K562 (cell line): ENCODE results near the gene DLAT. TPM values are rescaled to one million over a fixed set of nuclear protein-coding genes. Genes with fewer than 3 reads are reported as not detected.

Experiments used
- ARID3B ChIP-seq: fragments of 250-450 bp; sonication (Bioruptor Pico); IDR thresholded peaks from 2 replicates; pipeline ENCODE4 v1.4.0; 2020; ENCODE audit warnings: borderline replicate concordance
- ASH1L ChIP-seq: fragments of 450-650 bp; IDR thresholded peaks from 2 replicates; pipeline ENCODE4 v1.6.1; 2018; ENCODE audit warnings: borderline replicate concordance, mild to moderate bottlenecking, low read depth; ENCODE audit not compliant: partially characterized antibody
- ATF1 ChIP-seq, 2 experiments: fragments of 450-650 bp in 1 of 2; IDR thresholded peaks; 2 replicates each; pipeline ENCODE4 v1.6.1; 2016; ENCODE audit warnings: missing compliant biosample characterization in 1 of 2, missing genetic modification characterization in 1 of 2
- BRF2 ChIP-seq: IDR thresholded peaks from 3 replicates; pipeline ENCODE4 v1.6.1; 2011; ENCODE audit warnings: borderline replicate concordance, mild to moderate bottlenecking; ENCODE audit not compliant: insufficient read length, insufficient read depth
- DIDO1 ChIP-seq: fragments of 450-650 bp; IDR thresholded peaks from 2 replicates; pipeline ENCODE4 v1.6.1; 2016; ENCODE audit warnings: low read depth, missing biosample characterization, missing genetic modification characterization
- JUND ChIP-seq, 2 experiments: IDR thresholded peaks; 2 replicates in 1 of 2; 3 replicates in 1 of 2; pipeline ENCODE4 v1.6.1; 2011; ENCODE audit warnings: borderline replicate concordance in 2 of 2, low read depth in 2 of 2, low read length in 2 of 2, improper control_type of control experiment in 1 of 2, missing biosample characterization in 1 of 2, missing genetic modification characterization in 1 of 2, missing genetic modification reagents in 1 of 2
- LARP7 ChIP-seq: fragments of 450-650 bp; IDR thresholded peaks from 2 replicates; pipeline ENCODE4 v1.6.1; 2016
- MYBL2 ChIP-seq, 2 experiments: fragments of 450-650 bp in 1 of 2; sonication (generic) in 1 of 2; formaldehyde crosslinking in 1 of 2; IDR thresholded peaks; 2 replicates each; pipeline versions ENCODE4 v1.6.1 to v1.8.1; 2017 to 2022; ENCODE audit warnings: borderline replicate concordance in 1 of 2, inconsistent platforms in 1 of 2, low read depth in 1 of 2, mild to moderate bottlenecking in 1 of 2, missing genetic modification reagents in 1 of 2, moderate library complexity in 1 of 2
- NFE2L1 ChIP-seq: fragments of 450-650 bp; IDR thresholded peaks from 2 replicates; pipeline ENCODE4 v1.6.1; 2016; ENCODE audit warnings: missing genetic modification characterization, low read depth, mild to moderate bottlenecking, missing compliant biosample characterization, moderate library complexity, borderline replicate concordance
- PHB ChIP-seq: fragments of 250-450 bp; sonication (Bioruptor Pico); IDR thresholded peaks from 2 replicates; pipeline ENCODE4 v1.5.0; 2021
- PURB ChIP-seq: sonication (generic); formaldehyde crosslinking; IDR thresholded peaks from 2 replicates; pipeline ENCODE4 v1.9.0; 2021; ENCODE audit warnings: low read depth, mild to moderate bottlenecking, missing genetic modification reagents
- SRSF3 ChIP-seq: fragments of 200-400 bp; formaldehyde crosslinking; IDR thresholded peaks from 2 replicates; pipeline ENCODE4 v1.6.1; 2016; ENCODE audit warnings: mild to moderate bottlenecking, low read length, moderate library complexity; ENCODE audit not compliant: insufficient read depth
- STAT5A ChIP-seq: IDR thresholded peaks from 2 replicates; pipeline ENCODE4 v1.6.1; 2012; ENCODE audit warnings: low read length, inconsistent platforms, borderline replicate concordance
- TBL1XR1 ChIP-seq, 2 experiments: IDR thresholded peaks; 2 replicates each; pipeline ENCODE4 v1.6.1; 2012; ENCODE audit warnings: improper control_type of control experiment in 2 of 2, low read length in 2 of 2, mild to moderate bottlenecking in 1 of 2
- ZBTB1 ChIP-seq: sonication (generic); formaldehyde crosslinking; IDR thresholded peaks from 2 replicates; pipeline ENCODE4 v1.8.1; 2023; ENCODE audit warnings: missing genetic modification reagents, low read depth, mild to moderate bottlenecking, borderline replicate concordance
- ZNF124 ChIP-seq: sonication (generic); formaldehyde crosslinking; IDR thresholded peaks from 2 replicates; pipeline ENCODE4 v1.8.1; 2022; ENCODE audit warnings: missing genetic modification reagents
- ZNF384 ChIP-seq: IDR thresholded peaks from 2 replicates; pipeline ENCODE4 v1.6.1; 2012; ENCODE audit warnings: low read depth, low read length, improper control_type of control experiment
- ZNF592 ChIP-seq: fragments of 450-650 bp; IDR thresholded peaks from 2 replicates; pipeline ENCODE4 v1.6.1; 2017; ENCODE audit warnings: antibody characterized with exemption, mild to moderate bottlenecking
- ZNF76 ChIP-seq: fragments of 250-450 bp; sonication (Bioruptor Pico); IDR thresholded peaks from 2 replicates; pipeline ENCODE4 v1.4.0; 2020; ENCODE audit warnings: mild to moderate bottlenecking, moderate library complexity, borderline replicate concordance
- polyA plus RNA-seq, 8 experiments: library from polyadenylated mRNA; depleted of rRNA in 4 of 8; stranded (reverse) in 5 of 8; unstranded in 3 of 8; fragments of >200 nt; fragmentation: Nextera tagmentation in 2 of 8; fragmentation: Illumina TruSeq in 1 of 8; extraction: Ambion mirVana in 2 of 8; extraction: Trizol in 1 of 8; gene quantifications; 2 replicates each; pipeline versions ENCODE4 v1.2.1 to v1.2.3, GENCODE V29; 2011 to 2014; ENCODE audit warnings: inconsistent platforms in 1 of 8, missing spikeins in 1 of 8
- total RNA-seq, 7 experiments: library from RNA; depleted of rRNA in 6 of 7; stranded (reverse); fragments of >200 nt in 6 of 7; fragmentation: Illumina TruSeq in 2 of 7; extraction: Trizol in 2 of 7; gene quantifications; 2 replicates each; pipeline versions ENCODE4 v1.2.1 to v1.2.3, GENCODE V29; 2011 to 2021; ENCODE audit warnings: low replicate concordance in 1 of 7

Gene DLAT
- total and polyA plus RNA-seq, 9 of the 15 experiments (the other 6 are each of a cell fraction or from before 2014, with no cell fraction given), result 41.7 to 152 (median 105) TPM

GRCh38 chr11:112024773-112025678 is at the start of gene DLAT (continued):
- 0 out of 2 replicates have a peak, but pooled peaks have one; percentile 18 for TF ChIP-seq ZNF592
- no peak for TF ChIP-seq LARP7
- TF ChIP-seq ARID3B (CRISPR knock-in tag), result no peak
- peak; percentile 49; the same call in 1 of the 2 replicates for TF ChIP-seq JUND (IDR thresholded peaks at IDR 0.05; ENCODE audit: borderline replicate concordance, low read depth, low read length)
- TF ChIP-seq JUND (tag; IDR thresholded peaks at IDR 0.05; ENCODE audit: borderline replicate concordance, low read depth, low read length), result no peak; the same call in 2 of the 3 replicates
- no peak for TF ChIP-seq MYBL2 (IDR thresholded peaks at IDR 0.05; ENCODE audit: low read depth)
- no peak for TF ChIP-seq MYBL2 (CRISPR knock-in tag; IDR thresholded peaks at IDR 0.05; ENCODE audit: borderline replicate concordance)
- no peak for TF ChIP-seq ASH1L
- no peak for TF ChIP-seq TBL1XR1 (IDR thresholded peaks at IDR 0.05; ENCODE audit: low read length in 2 of 2)
- TF ChIP-seq SRSF3, result no peak
- TF ChIP-seq ZNF76 (CRISPR knock-in tag), result no peak
- no peak for TF ChIP-seq PURB (CRISPR knock-in tag)
- TF ChIP-seq ZBTB1 (CRISPR knock-in tag), result 0 out of 2 replicates have a peak, but pooled peaks have one; percentile 75
- no peak for TF ChIP-seq NFE2L1 (tag)
- no peak; the same call in 1 of the 2 replicates for TF ChIP-seq STAT5A
- peak; percentile 59; the same call in 1 of the 2 replicates for TF ChIP-seq DIDO1
- no peak for TF ChIP-seq PHB (CRISPR knock-in tag)
- no peak for TF ChIP-seq ZNF124 (CRISPR knock-in tag)
- TF ChIP-seq BRF2, result no peak
- TF ChIP-seq ATF1 (CRISPR knock-in tag; IDR thresholded peaks at IDR 0.05), result no peak
- peak; percentile 87 for TF ChIP-seq ATF1 (tag; IDR thresholded peaks at IDR 0.05)
- TF ChIP-seq ZNF384, result no peak
